Measurements from ENCODE around the gene NLRP3.
"Not testable (repeated sequence)": the region's sequence is repeated elsewhere in the genome, so short reads cannot be mapped to it uniquely, and the experiment has no call there.

NLRP3 gene

GRCh38 chr1:247415423-247416361 lies at the start of gene NLRP3:
Gene NLRP3, plus strand, starts transcription at chr1:247416173. Its CDS starts 2,628 bp downstream, at chr1:247418801.
- Mint-ChIP-seq H3K4me1 (ENCODE audit: low read depth) (peaks cover 58% of the 10 kb centered on the region), H3K9me3 (no peaks in the 10 kb centered on the region), H3K4me3 (peak within 1 kb of the TSS; percentile 78)

GRCh38 chr1:247366345-247366744 lies 49.6 kb upstream of the NLRP3 start:
- not testable (repeated sequence) for H3K4me3 Mint-ChIP-seq; H3K4me1 Mint-ChIP-seq (ENCODE audit: low read depth); H3K36me3 Mint-ChIP-seq (ENCODE audit: low read depth); DNase-seq; H3K27ac Mint-ChIP-seq; H3K9me3 Mint-ChIP-seq
- peaks cover 63% of the 10 kb centered on the region for H3K27me3 Mint-ChIP-seq

More at GRCh38 chr1:247415423-247416361, at the start of gene NLRP3:
- H3K36me3 Mint-ChIP-seq (ENCODE audit: low read depth): peaks cover 11% of the 10 kb centered on the region
- H3K27me3 Mint-ChIP-seq: no peaks in the 10 kb centered on the region
- peak within 1 kb of the TSS; percentile 72 for H3K27ac Mint-ChIP-seq
- DNase-seq: peak; percentile 54

GRCh38 chr1:247366926-247367645 lies 48.9 kb upstream of the NLRP3 start:
- H3K27me3 Mint-ChIP-seq: peaks cover 67% of the 10 kb centered on the region
- H3K36me3 Mint-ChIP-seq (ENCODE audit: low read depth): no peaks in the 10 kb centered on the region
- no peak overlapping the region for H3K27ac Mint-ChIP-seq

GRCh38 chr1:247367786-247368422 lies 48.1 kb upstream of the NLRP3 start:
- Mint-ChIP-seq H3K27ac (no peak overlapping the region), H3K27me3 (peaks cover 73% of the 10 kb centered on the region), H3K9me3 (no peaks in the 10 kb centered on the region), H3K4me1 (ENCODE audit: low read depth) (peaks cover 3% of the 10 kb centered on the region), H3K4me3 (no peak overlapping the region), H3K36me3 (ENCODE audit: low read depth) (no peaks in the 10 kb centered on the region)
- no peak for DNase-seq

More at GRCh38 chr1:247366926-247367645, 48.9 kb upstream of the NLRP3 start:
- H3K9me3 Mint-ChIP-seq: no peaks in the 10 kb centered on the region
- no peak overlapping the region for H3K4me3 Mint-ChIP-seq
- H3K4me1 Mint-ChIP-seq (ENCODE audit: low read depth): no peaks in the 10 kb centered on the region
- DNase-seq: no peak

GRCh38 chr1:247368490-247369145 lies 47.4 kb upstream of the NLRP3 start:
- Mint-ChIP-seq H3K4me1 (ENCODE audit: low read depth) (peaks cover 4% of the 10 kb centered on the region), H3K36me3 (ENCODE audit: low read depth) (no peaks in the 10 kb centered on the region), H3K27ac (no peak overlapping the region), H3K4me3 (no peak overlapping the region), H3K27me3 (peaks cover 69% of the 10 kb centered on the region), H3K9me3 (no peaks in the 10 kb centered on the region)
- no peak for DNase-seq

- H3K27me3 Mint-ChIP-seq: peaks cover 54% of the 10 kb centered on the region
- H3K9me3 Mint-ChIP-seq: no peaks in the 10 kb centered on the region
- DNase-seq: no peak
- no peaks in the 10 kb centered on the region for H3K36me3 Mint-ChIP-seq (ENCODE audit: low read depth)
- no peak overlapping the region for H3K27ac Mint-ChIP-seq
- peaks cover 6% of the 10 kb centered on the region for H3K4me1 Mint-ChIP-seq (ENCODE audit: low read depth)
- no peak overlapping the region for H3K4me3 Mint-ChIP-seq
Measured at GRCh38 chr1:247370786-247371732, 44.9 kb upstream of the NLRP3 start.

- Mint-ChIP-seq H3K36me3 (ENCODE audit: low read depth) (no peaks in the 10 kb centered on the region), H3K27ac (no peak overlapping the region), H3K27me3 (peaks cover 47% of the 10 kb centered on the region)
Measured at GRCh38 chr1:247371801-247372259, 44.1 kb upstream of the NLRP3 start.

GRCh38 chr1:247373721-247374141 lies 42.2 kb upstream of the NLRP3 start:
- Mint-ChIP-seq H3K27ac (no peak overlapping the region), H3K27me3 (peaks cover 30% of the 10 kb centered on the region), H3K36me3 (ENCODE audit: low read depth) (no peaks in the 10 kb centered on the region), H3K9me3 (no peaks in the 10 kb centered on the region), H3K4me1 (ENCODE audit: low read depth) (peaks cover 6% of the 10 kb centered on the region), H3K4me3 (no peak overlapping the region)
- peak; percentile 72 for DNase-seq

More at GRCh38 chr1:247371801-247372259, 44.1 kb upstream of the NLRP3 start:
- no peak for DNase-seq
- Mint-ChIP-seq H3K9me3 (no peaks in the 10 kb centered on the region), H3K4me3 (no peak overlapping the region), H3K4me1 (ENCODE audit: low read depth) (peaks cover 6% of the 10 kb centered on the region)

- H3K27ac Mint-ChIP-seq; H3K36me3 Mint-ChIP-seq (ENCODE audit: low read depth); H3K4me3 Mint-ChIP-seq; DNase-seq; H3K9me3 Mint-ChIP-seq; H3K4me1 Mint-ChIP-seq (ENCODE audit: low read depth): not testable (repeated sequence)
- H3K27me3 Mint-ChIP-seq: peaks cover 23% of the 10 kb centered on the region
Measured at GRCh38 chr1:247374651-247375334, 41.2 kb upstream of the NLRP3 start.

GRCh38 chr1:247375747-247376146 lies 40.2 kb upstream of the NLRP3 start:
- H3K4me3 Mint-ChIP-seq: no peak overlapping the region
- H3K36me3 Mint-ChIP-seq (ENCODE audit: low read depth): no peaks in the 10 kb centered on the region
- no peak for DNase-seq
- H3K9me3 Mint-ChIP-seq: no peaks in the 10 kb centered on the region
- H3K27ac Mint-ChIP-seq: no peak overlapping the region
- peaks cover 23% of the 10 kb centered on the region for H3K27me3 Mint-ChIP-seq
- H3K4me1 Mint-ChIP-seq (ENCODE audit: low read depth): peaks cover 6% of the 10 kb centered on the region

- Mint-ChIP-seq H3K36me3 (ENCODE audit: low read depth) (no peaks in the 10 kb centered on the region), H3K4me3 (no peak overlapping the region), H3K9me3 (no peaks in the 10 kb centered on the region), H3K27ac (no peak overlapping the region), H3K4me1 (ENCODE audit: low read depth) (peaks cover 6% of the 10 kb centered on the region), H3K27me3 (peaks cover 18% of the 10 kb centered on the region)
- no peak for DNase-seq
Measured at GRCh38 chr1:247376659-247377058, 39.3 kb upstream of the NLRP3 start.

- H3K9me3 Mint-ChIP-seq, DNase-seq, H3K4me3 Mint-ChIP-seq: not testable (repeated sequence)
Measured at GRCh38 chr1:247377656-247378055, 38.3 kb upstream of the NLRP3 start.

More at GRCh38 chr1:247377656-247378055, 38.3 kb upstream of the NLRP3 start:
- H3K4me1 Mint-ChIP-seq (ENCODE audit: low read depth); H3K27me3 Mint-ChIP-seq; H3K36me3 Mint-ChIP-seq (ENCODE audit: low read depth); H3K27ac Mint-ChIP-seq: not testable (repeated sequence)

Data from activated T-cell treated with anti-CD3 and anti-CD28 coated beads, Interleukin-2, amount 50 U/mL, for 24 hours (primary cell).